ENCODE data around the gene HIGD1C.

DNA sequence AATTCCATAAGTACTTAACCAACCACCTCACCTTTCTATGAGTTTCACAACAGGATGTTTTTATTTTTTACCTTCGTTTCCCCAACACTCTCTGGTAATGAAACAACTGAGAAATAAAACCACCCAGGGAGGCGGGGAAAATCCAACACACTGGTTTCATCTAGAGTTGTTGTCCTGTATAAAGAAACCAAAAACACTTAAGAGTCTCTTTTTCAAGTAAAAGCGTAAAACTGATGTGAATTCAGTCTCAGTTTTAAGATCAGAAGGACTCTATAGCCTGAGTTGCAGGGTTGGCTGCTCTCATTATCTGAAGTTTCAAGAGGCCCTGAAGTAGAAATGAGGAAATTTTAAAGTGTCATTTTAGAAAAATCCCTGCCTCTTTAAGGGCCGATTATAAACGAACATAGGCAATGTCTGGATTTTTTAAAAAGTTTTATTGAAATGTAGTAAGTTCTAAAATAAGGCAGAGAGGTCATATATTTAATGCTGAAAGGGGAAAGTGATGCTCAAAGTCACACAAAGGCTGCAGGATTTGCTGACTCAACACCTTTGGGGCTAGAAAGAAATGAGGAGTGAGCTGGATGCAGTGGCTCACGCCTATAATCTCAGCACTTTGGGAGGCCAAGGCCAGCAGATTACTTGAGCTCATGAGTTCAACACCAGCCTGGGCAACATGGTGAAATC lies 27.2 kb downstream of the HIGD1C start:
- TF ChIP-seq, protein P1, sequence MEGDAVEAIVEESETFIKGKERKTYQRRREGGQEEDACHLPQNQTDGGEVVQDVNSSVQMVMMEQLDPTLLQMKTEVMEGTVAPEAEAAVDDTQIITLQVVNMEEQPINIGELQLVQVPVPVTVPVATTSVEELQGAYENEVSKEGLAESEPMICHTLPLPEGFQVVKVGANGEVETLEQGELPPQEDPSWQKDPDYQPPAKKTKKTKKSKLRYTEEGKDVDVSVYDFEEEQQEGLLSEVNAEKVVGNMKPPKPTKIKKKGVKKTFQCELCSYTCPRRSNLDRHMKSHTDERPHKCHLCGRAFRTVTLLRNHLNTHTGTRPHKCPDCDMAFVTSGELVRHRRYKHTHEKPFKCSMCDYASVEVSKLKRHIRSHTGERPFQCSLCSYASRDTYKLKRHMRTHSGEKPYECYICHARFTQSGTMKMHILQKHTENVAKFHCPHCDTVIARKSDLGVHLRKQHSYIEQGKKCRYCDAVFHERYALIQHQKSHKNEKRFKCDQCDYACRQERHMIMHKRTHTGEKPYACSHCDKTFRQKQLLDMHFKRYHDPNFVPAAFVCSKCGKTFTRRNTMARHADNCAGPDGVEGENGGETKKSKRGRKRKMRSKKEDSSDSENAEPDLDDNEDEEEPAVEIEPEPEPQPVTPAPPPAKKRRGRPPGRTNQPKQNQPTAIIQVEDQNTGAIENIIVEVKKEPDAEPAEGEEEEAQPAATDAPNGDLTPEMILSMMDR (tag by site-specific recombination; IDR thresholded peaks at IDR 0.05), result no peak
- no peak for TF ChIP-seq SALL2 (tag by site-specific recombination; IDR thresholded peaks at IDR 0.05; ENCODE audit: borderline replicate concordance)
- no peak for TF ChIP-seq TCF7L2 (IDR thresholded peaks at IDR 0.05; ENCODE audit: borderline replicate concordance, low read depth, low read length)
- no peak for TF ChIP-seq ZNF146 (tag by site-specific recombination; IDR thresholded peaks at IDR 0.05)
- no peak for TF ChIP-seq ZBTB7A (tag by site-specific recombination; IDR thresholded peaks at IDR 0.05; ENCODE audit: low read depth)
- TF ChIP-seq, protein P2, sequence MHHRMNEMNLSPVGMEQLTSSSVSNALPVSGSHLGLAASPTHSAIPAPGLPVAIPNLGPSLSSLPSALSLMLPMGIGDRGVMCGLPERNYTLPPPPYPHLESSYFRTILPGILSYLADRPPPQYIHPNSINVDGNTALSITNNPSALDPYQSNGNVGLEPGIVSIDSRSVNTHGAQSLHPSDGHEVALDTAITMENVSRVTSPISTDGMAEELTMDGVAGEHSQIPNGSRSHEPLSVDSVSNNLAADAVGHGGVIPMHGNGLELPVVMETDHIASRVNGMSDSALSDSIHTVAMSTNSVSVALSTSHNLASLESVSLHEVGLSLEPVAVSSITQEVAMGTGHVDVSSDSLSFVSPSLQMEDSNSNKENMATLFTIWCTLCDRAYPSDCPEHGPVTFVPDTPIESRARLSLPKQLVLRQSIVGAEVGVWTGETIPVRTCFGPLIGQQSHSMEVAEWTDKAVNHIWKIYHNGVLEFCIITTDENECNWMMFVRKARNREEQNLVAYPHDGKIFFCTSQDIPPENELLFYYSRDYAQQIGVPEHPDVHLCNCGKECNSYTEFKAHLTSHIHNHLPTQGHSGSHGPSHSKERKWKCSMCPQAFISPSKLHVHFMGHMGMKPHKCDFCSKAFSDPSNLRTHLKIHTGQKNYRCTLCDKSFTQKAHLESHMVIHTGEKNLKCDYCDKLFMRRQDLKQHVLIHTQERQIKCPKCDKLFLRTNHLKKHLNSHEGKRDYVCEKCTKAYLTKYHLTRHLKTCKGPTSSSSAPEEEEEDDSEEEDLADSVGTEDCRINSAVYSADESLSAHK (tag by site-specific recombination; IDR thresholded peaks at IDR 0.05), result no peak
- TF ChIP-seq, protein P3, sequence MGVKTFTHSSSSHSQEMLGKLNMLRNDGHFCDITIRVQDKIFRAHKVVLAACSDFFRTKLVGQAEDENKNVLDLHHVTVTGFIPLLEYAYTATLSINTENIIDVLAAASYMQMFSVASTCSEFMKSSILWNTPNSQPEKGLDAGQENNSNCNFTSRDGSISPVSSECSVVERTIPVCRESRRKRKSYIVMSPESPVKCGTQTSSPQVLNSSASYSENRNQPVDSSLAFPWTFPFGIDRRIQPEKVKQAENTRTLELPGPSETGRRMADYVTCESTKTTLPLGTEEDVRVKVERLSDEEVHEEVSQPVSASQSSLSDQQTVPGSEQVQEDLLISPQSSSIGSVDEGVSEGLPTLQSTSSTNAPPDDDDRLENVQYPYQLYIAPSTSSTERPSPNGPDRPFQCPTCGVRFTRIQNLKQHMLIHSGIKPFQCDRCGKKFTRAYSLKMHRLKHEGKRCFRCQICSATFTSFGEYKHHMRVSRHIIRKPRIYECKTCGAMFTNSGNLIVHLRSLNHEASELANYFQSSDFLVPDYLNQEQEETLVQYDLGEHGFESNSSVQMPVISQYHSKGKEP (tag by site-specific recombination; IDR thresholded peaks at IDR 0.05), result no peak
- no peak for TF ChIP-seq ZNF292 (tag by site-specific recombination; IDR thresholded peaks at IDR 0.05; ENCODE audit: borderline replicate concordance, low read depth)
- no peak for TF ChIP-seq ZBTB21 (tag by site-specific recombination; IDR thresholded peaks at IDR 0.05)
- TF ChIP-seq KLF1 (tag by site-specific recombination; IDR thresholded peaks at IDR 0.05), result no peak
- TF ChIP-seq ZNF596 (tag by site-specific recombination; IDR thresholded peaks at IDR 0.05), result no peak
- TF ChIP-seq ZNF521 (tag by site-specific recombination; IDR thresholded peaks at IDR 0.05), result no peak
